SK-N-SH treated with all-trans-retinoic acid at 6 μM for 48 hours (cell line): ENCODE results near the gene MUS81.

Experiments used
- ATAC-seq: fragments of 200-7000 bp; cut with Tn5 transposase; 3 replicates; pipeline ENCODE4 v1.9.1; 2020; ENCODE audit warnings: mild to moderate bottlenecking, moderate library complexity
- ARNTL ChIP-seq: fragments of 450-650 bp; formaldehyde crosslinking; IDR thresholded peaks from 2 replicates; pipeline ENCODE4 v1.5.0; 2020; ENCODE audit warnings: low read depth, mild to moderate bottlenecking, moderate library complexity, borderline replicate concordance
- BACH2 ChIP-seq: fragments of 250-450 bp; sonication (Bioruptor Pico); IDR thresholded peaks from 2 replicates; pipeline ENCODE4 v1.9.0; 2021; ENCODE audit warnings: mild to moderate bottlenecking, borderline replicate concordance
- CSDC2 ChIP-seq: fragments of 250-450 bp; sonication (Bioruptor Pico); IDR thresholded peaks from 2 replicates; pipeline ENCODE4 v1.5.0; 2020; ENCODE audit warnings: mild to moderate bottlenecking, moderate library complexity
- ESRRG ChIP-seq: fragments of 250-450 bp; sonication (Bioruptor Pico); IDR thresholded peaks from 2 replicates; pipeline ENCODE4 v1.6.1; 2021; ENCODE audit warnings: mild to moderate bottlenecking
- ISL1 ChIP-seq: fragments of 250-450 bp; sonication (Bioruptor Pico); IDR thresholded peaks from 2 replicates; pipeline ENCODE4 v2.1.2; 2022; ENCODE audit warnings: mild to moderate bottlenecking, moderate library complexity
- PPARA ChIP-seq: fragments of 250-450 bp; sonication (Bioruptor Pico); IDR thresholded peaks from 2 replicates; pipeline ENCODE4 v1.5.0; 2020; ENCODE audit warnings: mild to moderate bottlenecking, borderline replicate concordance
- RARB ChIP-seq: fragments of 250-450 bp; sonication (Bioruptor Pico); IDR thresholded peaks from 2 replicates; pipeline ENCODE4 v1.8.0; 2021; ENCODE audit warnings: mild to moderate bottlenecking, moderate library complexity
- SNAI2 ChIP-seq: fragments of 250-450 bp; sonication (Bioruptor Pico); IDR thresholded peaks from 2 replicates; pipeline ENCODE4 v1.5.0; 2020; ENCODE audit warnings: mild to moderate bottlenecking, moderate library complexity
- TCF4 ChIP-seq: fragments of 250-450 bp; sonication (Bioruptor Pico); IDR thresholded peaks from 2 replicates; pipeline ENCODE4 v1.8.0; 2021; ENCODE audit warnings: mild to moderate bottlenecking, moderate library complexity, borderline replicate concordance
- TOX ChIP-seq: fragments of 250-450 bp; sonication (Bioruptor Pico); IDR thresholded peaks from 2 replicates; pipeline ENCODE4 v1.8.0; 2021; ENCODE audit warnings: mild to moderate bottlenecking, moderate library complexity, borderline replicate concordance
- ZC3H10 ChIP-seq: fragments of 250-450 bp; sonication (Bioruptor Pico); IDR thresholded peaks from 2 replicates; pipeline ENCODE4 v1.5.1; 2021; ENCODE audit warnings: mild to moderate bottlenecking, moderate library complexity
- ZFP3 ChIP-seq: fragments of 250-450 bp; sonication (Bioruptor Pico); IDR thresholded peaks from 2 replicates; pipeline ENCODE4 v1.5.0; 2020; ENCODE audit warnings: mild to moderate bottlenecking, moderate library complexity
- ZFP30 ChIP-seq: fragments of 450-650 bp; formaldehyde crosslinking; IDR thresholded peaks from 2 replicates; pipeline ENCODE4 v1.5.0; 2022; ENCODE audit warnings: mild to moderate bottlenecking, moderate library complexity
- ZNF8 ChIP-seq: fragments of 450-650 bp; formaldehyde crosslinking; IDR thresholded peaks from 2 replicates; pipeline ENCODE4 v1.5.0; 2020; ENCODE audit warnings: mild to moderate bottlenecking, moderate library complexity
- TF ChIP-seq, protein P1 (sequence below): fragments of 250-450 bp; sonication (Bioruptor Pico); IDR thresholded peaks from 2 replicates; pipeline ENCODE4 v1.5.1; 2021; ENCODE audit warnings: mild to moderate bottlenecking, moderate library complexity
- TF ChIP-seq, protein P2 (sequence below): fragments of 250-450 bp; sonication (Bioruptor Pico); IDR thresholded peaks from 2 replicates; pipeline ENCODE4 v1.8.0; 2021; ENCODE audit warnings: low read depth, mild to moderate bottlenecking, moderate library complexity, borderline replicate concordance
- TF ChIP-seq, protein P3 (sequence below): fragments of 250-450 bp; sonication (Bioruptor Pico); IDR thresholded peaks from 2 replicates; pipeline ENCODE4 v1.5.0; 2020; ENCODE audit warnings: mild to moderate bottlenecking, moderate library complexity

MUS81 gene

DNA sequence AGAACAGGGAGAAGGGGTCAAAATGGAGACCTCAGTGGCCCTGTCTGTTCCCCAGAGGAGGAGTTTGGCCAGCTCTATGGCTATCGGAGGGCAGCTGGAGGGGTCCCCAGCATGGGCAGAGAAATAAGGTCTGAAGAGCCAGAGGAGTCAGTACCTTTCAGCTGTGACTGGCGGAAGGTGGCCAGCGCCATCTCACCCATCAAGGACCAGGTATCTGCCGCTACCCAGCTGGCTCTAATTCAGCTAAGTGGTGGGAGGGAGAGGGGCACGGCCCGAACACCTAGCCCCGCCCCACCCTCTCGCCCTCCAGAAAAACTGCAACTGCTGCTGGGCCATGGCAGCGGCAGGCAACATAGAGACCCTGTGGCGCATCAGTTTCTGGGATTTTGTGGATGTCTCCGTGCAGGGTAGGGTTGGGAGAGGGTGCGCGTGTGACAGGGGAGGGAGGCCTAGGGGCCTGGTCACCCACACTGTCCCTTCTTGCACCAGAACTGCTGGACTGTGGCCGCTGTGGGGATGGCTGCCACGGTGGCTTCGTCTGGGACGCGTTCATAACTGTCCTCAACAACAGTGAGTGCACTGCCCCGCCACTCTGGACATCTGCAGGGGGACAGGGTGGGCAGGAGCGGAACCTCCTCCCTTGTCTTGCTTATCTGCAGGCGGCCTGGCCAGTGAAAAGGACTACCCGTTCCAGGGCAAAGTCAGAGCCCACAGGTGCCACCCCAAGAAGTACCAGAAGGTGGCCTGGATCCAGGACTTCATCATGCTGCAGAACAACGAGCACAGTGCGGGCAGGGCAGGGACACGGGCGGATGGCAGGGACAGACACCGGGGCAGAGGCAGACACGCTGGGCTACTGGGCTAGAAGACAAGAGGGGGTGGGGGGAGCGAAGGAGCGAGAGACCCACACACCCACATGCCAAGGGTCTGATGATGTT lies 22.2 kb downstream of the MUS81 start (continued):
- TF ChIP-seq, protein P1, sequence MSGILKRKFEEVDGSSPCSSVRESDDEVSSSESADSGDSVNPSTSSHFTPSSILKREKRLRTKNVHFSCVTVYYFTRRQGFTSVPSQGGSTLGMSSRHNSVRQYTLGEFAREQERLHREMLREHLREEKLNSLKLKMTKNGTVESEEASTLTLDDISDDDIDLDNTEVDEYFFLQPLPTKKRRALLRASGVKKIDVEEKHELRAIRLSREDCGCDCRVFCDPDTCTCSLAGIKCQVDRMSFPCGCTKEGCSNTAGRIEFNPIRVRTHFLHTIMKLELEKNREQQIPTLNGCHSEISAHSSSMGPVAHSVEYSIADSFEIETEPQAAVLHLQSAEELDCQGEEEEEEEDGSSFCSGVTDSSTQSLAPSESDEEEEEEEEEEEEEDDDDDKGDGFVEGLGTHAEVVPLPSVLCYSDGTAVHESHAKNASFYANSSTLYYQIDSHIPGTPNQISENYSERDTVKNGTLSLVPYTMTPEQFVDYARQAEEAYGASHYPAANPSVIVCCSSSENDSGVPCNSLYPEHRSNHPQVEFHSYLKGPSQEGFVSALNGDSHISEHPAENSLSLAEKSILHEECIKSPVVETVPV (CRISPR knock-in tag) = no peak
- no peak for TF ChIP-seq BACH2 (CRISPR knock-in tag)
- TF ChIP-seq, protein P2, sequence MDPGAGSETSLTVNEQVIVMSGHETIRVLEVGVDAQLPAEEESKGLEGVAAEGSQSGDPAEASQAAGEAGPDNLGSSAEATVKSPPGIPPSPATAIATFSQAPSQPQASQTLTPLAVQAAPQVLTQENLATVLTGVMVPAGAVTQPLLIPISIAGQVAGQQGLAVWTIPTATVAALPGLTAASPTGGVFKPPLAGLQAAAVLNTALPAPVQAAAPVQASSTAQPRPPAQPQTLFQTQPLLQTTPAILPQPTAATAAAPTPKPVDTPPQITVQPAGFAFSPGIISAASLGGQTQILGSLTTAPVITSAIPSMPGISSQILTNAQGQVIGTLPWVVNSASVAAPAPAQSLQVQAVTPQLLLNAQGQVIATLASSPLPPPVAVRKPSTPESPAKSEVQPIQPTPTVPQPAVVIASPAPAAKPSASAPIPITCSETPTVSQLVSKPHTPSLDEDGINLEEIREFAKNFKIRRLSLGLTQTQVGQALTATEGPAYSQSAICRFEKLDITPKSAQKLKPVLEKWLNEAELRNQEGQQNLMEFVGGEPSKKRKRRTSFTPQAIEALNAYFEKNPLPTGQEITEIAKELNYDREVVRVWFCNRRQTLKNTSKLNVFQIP (CRISPR knock-in tag) = no peak
- TF ChIP-seq PPARA (CRISPR knock-in tag) = no peak
- no peak for TF ChIP-seq ZC3H10 (CRISPR knock-in tag)
- no peak for TF ChIP-seq ZFP3 (CRISPR knock-in tag)

DNA sequence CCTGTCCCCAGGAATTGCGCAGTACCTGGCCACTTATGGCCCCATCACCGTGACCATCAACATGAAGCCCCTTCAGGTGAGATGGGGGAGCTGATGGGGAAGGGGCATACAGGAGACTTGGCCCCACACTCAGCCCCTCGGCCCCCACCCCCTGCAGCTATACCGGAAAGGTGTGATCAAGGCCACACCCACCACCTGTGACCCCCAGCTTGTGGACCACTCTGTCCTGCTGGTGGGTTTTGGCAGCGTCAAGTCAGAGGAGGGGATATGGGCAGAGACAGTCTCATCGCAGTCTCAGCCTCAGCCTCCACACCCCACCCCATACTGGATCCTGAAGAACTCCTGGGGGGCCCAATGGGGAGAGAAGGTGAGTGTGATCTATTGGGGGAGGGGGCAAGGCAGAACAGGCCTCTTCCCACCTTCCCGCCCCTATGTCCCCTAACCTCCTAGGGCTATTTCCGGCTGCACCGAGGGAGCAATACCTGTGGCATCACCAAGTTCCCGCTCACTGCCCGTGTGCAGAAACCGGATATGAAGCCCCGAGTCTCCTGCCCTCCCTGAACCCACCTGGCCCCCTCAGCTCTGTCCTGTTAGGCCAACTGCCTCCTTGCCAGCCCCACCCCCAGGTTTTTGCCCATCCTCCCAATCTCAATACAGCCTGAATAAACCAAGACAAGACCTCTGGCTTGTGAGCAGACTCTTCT lies 23.0 kb downstream of the MUS81 start:
- TF ChIP-seq BACH2 (CRISPR knock-in tag) (no peak), ZC3H10 (CRISPR knock-in tag) (no peak), SNAI2 (CRISPR knock-in tag) (no peak), TCF4 (CRISPR knock-in tag) (no peak), ARNTL (CRISPR knock-in tag) (no peak), CSDC2 (no peak)
- TF ChIP-seq, protein P1 (CRISPR knock-in tag) = no peak
- TF ChIP-seq, protein P3, sequence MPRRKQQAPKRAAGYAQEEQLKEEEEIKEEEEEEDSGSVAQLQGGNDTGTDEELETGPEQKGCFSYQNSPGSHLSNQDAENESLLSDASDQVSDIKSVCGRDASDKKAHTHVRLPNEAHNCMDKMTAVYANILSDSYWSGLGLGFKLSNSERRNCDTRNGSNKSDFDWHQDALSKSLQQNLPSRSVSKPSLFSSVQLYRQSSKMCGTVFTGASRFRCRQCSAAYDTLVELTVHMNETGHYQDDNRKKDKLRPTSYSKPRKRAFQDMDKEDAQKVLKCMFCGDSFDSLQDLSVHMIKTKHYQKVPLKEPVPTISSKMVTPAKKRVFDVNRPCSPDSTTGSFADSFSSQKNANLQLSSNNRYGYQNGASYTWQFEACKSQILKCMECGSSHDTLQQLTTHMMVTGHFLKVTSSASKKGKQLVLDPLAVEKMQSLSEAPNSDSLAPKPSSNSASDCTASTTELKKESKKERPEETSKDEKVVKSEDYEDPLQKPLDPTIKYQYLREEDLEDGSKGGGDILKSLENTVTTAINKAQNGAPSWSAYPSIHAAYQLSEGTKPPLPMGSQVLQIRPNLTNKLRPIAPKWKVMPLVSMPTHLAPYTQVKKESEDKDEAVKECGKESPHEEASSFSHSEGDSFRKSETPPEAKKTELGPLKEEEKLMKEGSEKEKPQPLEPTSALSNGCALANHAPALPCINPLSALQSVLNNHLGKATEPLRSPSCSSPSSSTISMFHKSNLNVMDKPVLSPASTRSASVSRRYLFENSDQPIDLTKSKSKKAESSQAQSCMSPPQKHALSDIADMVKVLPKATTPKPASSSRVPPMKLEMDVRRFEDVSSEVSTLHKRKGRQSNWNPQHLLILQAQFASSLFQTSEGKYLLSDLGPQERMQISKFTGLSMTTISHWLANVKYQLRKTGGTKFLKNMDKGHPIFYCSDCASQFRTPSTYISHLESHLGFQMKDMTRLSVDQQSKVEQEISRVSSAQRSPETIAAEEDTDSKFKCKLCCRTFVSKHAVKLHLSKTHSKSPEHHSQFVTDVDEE = no peak
- ATAC-seq = no peak

DNA sequence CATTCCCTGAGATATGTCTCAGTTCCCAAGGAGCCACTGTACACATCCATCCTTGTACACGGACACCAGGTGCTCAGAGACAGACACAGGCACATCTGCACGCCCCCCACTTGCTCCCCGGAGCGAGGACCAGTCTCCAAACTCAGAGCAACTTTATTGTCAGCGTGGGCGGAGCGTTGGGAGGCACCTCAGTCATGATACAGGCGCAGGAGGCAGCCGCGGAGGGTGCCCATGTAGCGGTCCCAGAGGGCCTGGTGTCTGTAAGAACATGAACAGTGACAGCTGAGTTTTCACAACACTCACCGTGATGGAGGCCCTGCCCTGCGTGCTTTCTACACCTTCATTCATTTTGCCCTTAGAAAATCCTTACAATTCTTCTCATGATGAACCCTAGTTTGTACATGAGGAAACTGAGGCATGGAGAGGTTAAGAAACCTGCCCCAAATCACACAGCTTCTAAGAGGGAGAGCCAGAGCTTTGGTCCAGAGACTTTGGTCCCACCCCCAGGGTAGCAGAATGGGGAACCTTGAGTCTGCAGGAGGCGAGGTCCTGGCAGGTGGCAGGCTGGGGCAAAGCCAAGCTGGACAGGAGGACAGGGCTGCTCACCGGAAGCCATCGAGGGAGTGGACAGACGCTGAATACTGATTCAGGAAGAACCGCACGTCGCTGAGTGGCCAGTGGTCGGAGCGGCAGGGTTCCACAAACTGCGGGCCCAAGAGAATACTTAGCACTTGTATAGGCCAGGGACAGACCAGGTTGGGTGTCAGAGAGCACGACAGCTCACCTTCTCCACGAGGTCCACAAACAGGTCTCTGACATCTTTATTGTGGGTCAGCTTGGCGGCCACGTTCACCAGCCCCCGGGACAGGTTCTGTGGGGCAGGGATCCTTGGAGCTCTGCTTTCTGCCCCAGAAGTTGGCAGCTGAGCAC lies 23.8 kb downstream of the MUS81 start:
- TF ChIP-seq, protein P3 = no peak
- TF ChIP-seq ZC3H10 (CRISPR knock-in tag) (no peak), SNAI2 (CRISPR knock-in tag) (no peak), TOX (CRISPR knock-in tag) (no peak), TCF4 (CRISPR knock-in tag) (no peak), RARB (CRISPR knock-in tag) (no peak), ZNF8 (no peak), BACH2 (CRISPR knock-in tag) (no peak), ISL1 (CRISPR knock-in tag) (no peak), ARNTL (CRISPR knock-in tag) (no peak), ZFP30 (no peak), ESRRG (no peak)
- TF ChIP-seq, protein P2 (CRISPR knock-in tag) = no peak

More for the DNA sequence above, 23.8 kb downstream of the MUS81 start:
- ATAC-seq = no peak
